Measurements from ENCODE around the gene EED. TPM values are rescaled to one million over a fixed set of nuclear protein-coding genes. Genes with fewer than 3 reads are reported as not detected.

The EED gene
- total and polyA plus RNA-seq, 2 experiments from 2014 or later, result 15.0 to 19.4 TPM

DNA sequence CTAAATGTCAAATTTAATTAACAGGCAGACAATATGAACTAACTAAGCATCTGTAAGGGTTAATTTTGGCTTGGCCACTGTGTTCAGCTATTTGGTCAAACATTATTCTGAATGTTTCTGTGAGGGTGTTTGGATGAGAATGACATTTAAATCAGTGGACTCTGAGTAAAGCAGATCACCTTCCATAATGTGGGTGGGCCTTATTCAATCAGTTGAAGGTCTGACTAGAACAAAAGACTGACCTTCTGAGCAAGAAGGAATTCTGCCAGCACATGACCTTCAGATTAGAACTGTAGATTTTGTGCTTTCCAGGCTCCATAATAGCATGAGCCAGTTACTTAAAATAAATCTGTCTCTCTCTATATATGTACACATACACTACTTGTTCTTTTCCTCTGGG lies 12.0 kb upstream of the EED start:
- no peak for DNase-seq
- no peaks in the 10 kb centered on the region for H3K9me3 ChIP-seq (ENCODE audit: low read depth)
- H3K9me2 ChIP-seq (ENCODE audit: insufficient read depth), result no peaks in the 10 kb centered on the region
- H4K20me1 ChIP-seq (ENCODE audit: insufficient read depth), result no peaks in the 10 kb centered on the region
- TF ChIP-seq EZH2phosphoT487 (IDR thresholded peaks at IDR 0.05; ENCODE audit: insufficient read depth, low read depth), result no peak
- TF ChIP-seq EZH2 (IDR thresholded peaks at IDR 0.05; ENCODE audit: insufficient read depth, poor library complexity, severe bottlenecking), result no peak
- no peak overlapping the region for H3K27ac ChIP-seq
- peaks cover 10% of the 10 kb centered on the region for H3F3A ChIP-seq (ENCODE audit: insufficient read depth)
- H3K4me2 ChIP-seq (ENCODE audit: unreplicated experiment), result no peak overlapping the region
- no peak overlapping the region for H3K9ac ChIP-seq
- H3K36me3 ChIP-seq (ENCODE audit: low read depth), result no peaks in the 10 kb centered on the region
- no peak overlapping the region for H2AFZ ChIP-seq
- no peaks in the 10 kb centered on the region for H3K79me2 ChIP-seq (ENCODE audit: insufficient read depth)
- no peak overlapping the region for H3K4me3 ChIP-seq
- no peaks in the 10 kb centered on the region for H3K27me3 ChIP-seq (replicated peaks; ENCODE audit: insufficient read depth)
- in situ Hi-C loops (cut with MboI), result no loop called here
- H3K4me1 ChIP-seq (ENCODE audit: insufficient read depth), result peaks cover 14% of the 10 kb centered on the region

DNA sequence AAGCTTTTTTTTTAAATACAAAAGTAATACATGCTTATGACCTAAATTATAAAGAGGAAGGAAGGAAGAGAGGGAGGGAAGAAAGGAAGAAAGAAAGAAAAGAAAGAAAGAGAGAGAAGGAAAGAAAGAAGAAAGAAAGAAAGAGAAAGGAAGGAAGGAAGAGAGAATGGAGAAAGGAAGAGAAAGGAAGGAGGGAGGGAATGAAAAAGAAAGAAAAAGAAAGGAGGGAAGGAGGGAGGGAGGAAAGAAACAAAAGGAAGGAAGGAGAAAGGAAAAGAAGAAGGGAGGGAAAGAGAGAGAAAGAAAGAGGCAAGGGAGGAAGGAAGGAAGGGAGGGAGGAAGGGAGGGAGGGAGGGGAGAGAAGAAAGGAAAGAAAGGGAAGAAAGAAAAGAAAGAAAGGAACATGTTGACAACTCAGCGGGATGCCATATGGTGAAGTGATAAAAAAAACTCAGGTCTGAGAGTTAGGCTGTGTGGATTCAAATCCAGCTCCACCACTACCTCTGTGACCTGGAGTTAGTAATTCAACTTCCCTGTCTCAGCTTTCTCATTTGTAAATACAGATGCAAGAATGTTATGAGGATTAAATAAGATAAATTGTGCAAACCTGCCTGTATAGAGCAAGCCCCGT lies 9.6 kb upstream of the EED start:
- Histone ChIP-seq H3K27ac (no peak overlapping the region), H3K9me3 (ENCODE audit: low read depth) (no peaks in the 10 kb centered on the region), H3K4me2 (ENCODE audit: unreplicated experiment) (no peak overlapping the region), H3F3A (ENCODE audit: insufficient read depth) (peaks cover 10% of the 10 kb centered on the region), H2AFZ (0 out of 2 replicates have a peak overlapping the region, but pooled peaks have one; percentile 10), H3K36me3 (ENCODE audit: low read depth) (no peaks in the 10 kb centered on the region), H3K27me3 (replicated peaks; ENCODE audit: insufficient read depth) (no peaks in the 10 kb centered on the region), H4K20me1 (ENCODE audit: insufficient read depth) (no peaks in the 10 kb centered on the region), H3K4me1 (ENCODE audit: insufficient read depth) (peaks cover 14% of the 10 kb centered on the region), H3K4me3 (no peak overlapping the region), H3K9me2 (ENCODE audit: insufficient read depth) (no peaks in the 10 kb centered on the region), H3K9ac (no peak overlapping the region), H3K79me2 (ENCODE audit: insufficient read depth) (no peaks in the 10 kb centered on the region)
- no peak for DNase-seq
- in situ Hi-C loops (cut with MboI), result no loop called here
- 25 to 53% methylated on average over 1 to 2 of the region's 2 CpGs for WGBS, 2 experiments (ENCODE audit: low coverage in 1 of 2, low lambda C conversion rate in 2 of 2, missing lambda C conversion rate in 2 of 2)
- TF ChIP-seq EZH2phosphoT487 (IDR thresholded peaks at IDR 0.05; ENCODE audit: insufficient read depth, low read depth), result no peak
- no peak for TF ChIP-seq EZH2 (IDR thresholded peaks at IDR 0.05; ENCODE audit: insufficient read depth, poor library complexity, severe bottlenecking)

GRCh38 chr11:86237267-86237804 lies 7.2 kb upstream of the EED start:
- H3K4me2 ChIP-seq (ENCODE audit: unreplicated experiment), result no peak overlapping the region
- no peaks in the 10 kb centered on the region for H3K4me1 ChIP-seq (ENCODE audit: insufficient read depth)
- no peaks in the 10 kb centered on the region for H3K36me3 ChIP-seq (ENCODE audit: low read depth)
- in situ Hi-C loops (cut with MboI), result no loop called here
- TF ChIP-seq EZH2 (IDR thresholded peaks at IDR 0.05; ENCODE audit: insufficient read depth, poor library complexity, severe bottlenecking) (no peak), EZH2phosphoT487 (IDR thresholded peaks at IDR 0.05; ENCODE audit: insufficient read depth, low read depth) (no peak)
- H2AFZ ChIP-seq, result no peak overlapping the region
- H3K27me3 ChIP-seq (replicated peaks; ENCODE audit: insufficient read depth), result no peaks in the 10 kb centered on the region
- H3F3A ChIP-seq (ENCODE audit: insufficient read depth), result no peaks in the 10 kb centered on the region
- H3K9me2 ChIP-seq (ENCODE audit: insufficient read depth), result no peaks in the 10 kb centered on the region
- H3K9ac ChIP-seq, result no peak overlapping the region
- no peak for DNase-seq
- no peaks in the 10 kb centered on the region for H3K9me3 ChIP-seq (ENCODE audit: low read depth)
- WGBS, 2 experiments (ENCODE audit: low coverage in 1 of 2, low lambda C conversion rate in 2 of 2, missing lambda C conversion rate in 2 of 2), result 85 to 88% methylated on average over 9 of the region's 9 CpGs
- no peak overlapping the region for H3K4me3 ChIP-seq
- no peaks in the 10 kb centered on the region for H3K79me2 ChIP-seq (ENCODE audit: insufficient read depth)
- H3K27ac ChIP-seq, result no peak overlapping the region
- no peaks in the 10 kb centered on the region for H4K20me1 ChIP-seq (ENCODE audit: insufficient read depth)

DNA sequence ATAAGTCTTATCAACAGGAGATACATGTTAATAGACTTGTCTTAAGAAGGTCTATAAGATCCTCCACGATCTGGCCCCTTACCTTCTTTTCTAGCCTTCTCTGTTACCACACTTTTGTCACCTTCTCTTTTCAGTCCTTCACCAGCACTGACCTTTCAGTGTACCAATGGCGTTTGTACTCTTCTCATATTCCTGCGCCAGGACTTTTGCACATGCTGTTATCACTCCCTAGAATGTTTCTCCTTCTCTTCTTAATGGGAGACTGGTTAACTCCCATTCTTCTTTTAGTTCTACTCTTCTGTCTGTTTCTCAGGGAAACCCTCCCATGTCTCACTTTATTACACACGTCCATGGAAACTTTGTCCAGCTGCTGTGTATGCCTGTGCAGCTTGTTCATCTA lies 4.4 kb upstream of the EED start:
- no peak overlapping the region for H3K9ac ChIP-seq
- H2AFZ ChIP-seq, result peak overlapping the region; percentile 31; the same call in 1 of the 2 replicates
- H3K4me3 ChIP-seq, result no peak overlapping the region
- H3K9me3 ChIP-seq (ENCODE audit: low read depth), result no peaks in the 10 kb centered on the region
- H3K4me2 ChIP-seq (ENCODE audit: unreplicated experiment), result no peak overlapping the region
- no peaks in the 10 kb centered on the region; the same call in 1 of the 2 replicates for H3K4me1 ChIP-seq (ENCODE audit: insufficient read depth)
- WGBS, 2 experiments (ENCODE audit: low coverage in 1 of 2, low lambda C conversion rate in 2 of 2, missing lambda C conversion rate in 2 of 2), result 30 to 33% methylated on average over 4 of the region's 4 CpGs
- no peaks in the 10 kb centered on the region for H3K36me3 ChIP-seq (ENCODE audit: low read depth)
- no peaks in the 10 kb centered on the region for H4K20me1 ChIP-seq (ENCODE audit: insufficient read depth)
- TF ChIP-seq EZH2 (IDR thresholded peaks at IDR 0.05; ENCODE audit: insufficient read depth, poor library complexity, severe bottlenecking) (no peak), EZH2phosphoT487 (IDR thresholded peaks at IDR 0.05; ENCODE audit: insufficient read depth, low read depth) (no peak)
- in situ Hi-C loops (cut with MboI), result no loop called here
- no peaks in the 10 kb centered on the region; the same call in 1 of the 2 replicates for H3K79me2 ChIP-seq (ENCODE audit: insufficient read depth)
- no peak overlapping the region for H3K27ac ChIP-seq
- no peak for DNase-seq
- peaks cover 9% of the 10 kb centered on the region; the same call in 1 of the 2 replicates for H3F3A ChIP-seq (ENCODE audit: insufficient read depth)
- H3K27me3 ChIP-seq (replicated peaks; ENCODE audit: insufficient read depth), result no peaks in the 10 kb centered on the region
- no peaks in the 10 kb centered on the region for H3K9me2 ChIP-seq (ENCODE audit: insufficient read depth)

All from GM23248 (cell line).